Spleen (tissue), 11 donors: ENCODE data around the gene PNLIPRP2. TPM values are rescaled to one million over a fixed set of nuclear protein-coding genes. Genes with fewer than 3 reads are reported as not detected.
A peak's percentile ranks its signal among the peaks of the same experiment; 100 is the strongest.

ENCODE experiments used
- DNase-seq: peaks from one replicate; pipeline ENCODE4 v3.0.0-alpha.2; 2020
- H3K27ac ChIP-seq, 8 donors: fragments of 200-600 bp; sonication (generic) in 7 of 8; 1 replicate in 4 of 8; 2 replicates in 4 of 8; pipeline versions ENCODE4 v1.5.0 to v1.8.0; 2016 to 2021; ENCODE audit warnings: inconsistent platforms in 4 of 8, mild to moderate bottlenecking in 4 of 8, moderate library complexity in 1 of 8
- H3K27me3 ChIP-seq, 7 donors: fragments of 200-600 bp; sonication (generic) in 6 of 7; replicated peaks in 1 of 7; 1 replicate in 4 of 7; 2 replicates in 3 of 7; pipeline versions ENCODE4 v1.5.0 to v1.8.0; 2016 to 2021; ENCODE audit warnings: inconsistent platforms in 3 of 7, mild to moderate bottlenecking in 1 of 7
- H3K36me3 ChIP-seq, 6 donors: fragments of 200-600 bp; sonication (generic) in 5 of 6; 1 replicate in 4 of 6; 2 replicates in 2 of 6; pipeline versions ENCODE4 v1.5.0 to v1.8.0; 2016 to 2021; ENCODE audit warnings: inconsistent platforms in 2 of 6
- H3K4me1 ChIP-seq, 6 donors: fragments of 200-600 bp; sonication (generic) in 5 of 6; 1 replicate in 3 of 6; 2 replicates in 3 of 6; pipeline versions ENCODE4 v1.5.0 to v1.8.0; 2016 to 2021; ENCODE audit warnings: inconsistent platforms in 3 of 6
- H3K4me3 ChIP-seq, 8 donors: fragments of 200-600 bp; sonication (generic) in 7 of 8; 1 replicate in 4 of 8; 2 replicates in 4 of 8; pipeline versions ENCODE4 v1.5.0 to v1.8.0; 2016 to 2021; ENCODE audit warnings: inconsistent platforms in 4 of 8, mild to moderate bottlenecking in 4 of 8, moderate library complexity in 2 of 8
- H3K9me3 ChIP-seq, 8 donors: fragments of 200-600 bp; sonication (generic) in 7 of 8; 1 replicate in 4 of 8; 2 replicates in 4 of 8; pipeline versions ENCODE4 v1.5.0 to v1.8.0; 2016 to 2021; ENCODE audit warnings: inconsistent platforms in 4 of 8
- CTCF ChIP-seq, 11 experiments: fragments of 200-600 bp in 7 of 11; fragments of 450-650 bp in 4 of 11; sonication (generic) in 4 of 11; IDR thresholded peaks in 8 of 11; conservative IDR thresholded peaks in 3 of 11; 1 replicate in 7 of 11; 2 replicates in 4 of 11; pipeline versions ENCODE4 v1.4.0 to v1.8.0; 2016 to 2021; ENCODE audit warnings: antibody characterized with exemption in 11 of 11, inconsistent platforms in 4 of 11, mild to moderate bottlenecking in 1 of 11
- POLR2A ChIP-seq, 3 donors: fragments of 450-650 bp; IDR thresholded peaks; one replicate each; pipeline ENCODE4 v1.5.1; 2017; ENCODE audit warnings: antibody characterized with exemption in 3 of 3, mild to moderate bottlenecking in 1 of 3
- POLR2AphosphoS5 ChIP-seq, 3 donors: sonication (generic); formaldehyde crosslinking; IDR thresholded peaks; one replicate each; pipeline ENCODE4 v1.5.1; 2017; ENCODE audit warnings: antibody characterized with exemption in 3 of 3
- WGBS, 5 donors: extraction: QIAGEN DNeasy Blood & Tissue Kit in 3 of 5; methylation state at CpG; one replicate each; pipeline versions ENCODE4 v1.1.5 to v1.1.7; 2013 to 2018; 5-methylcytosine and 5-hydroxymethylcytosine counted together
- intact Hi-C: fragments of 100-400 bp; cut with DNase I; formaldehyde crosslinking; loops from one replicate; pipeline ENCODE4 v1.15.0; 2023; ENCODE audit warnings: low total_unique reads
- polyA plus RNA-seq, 3 donors: library from polyadenylated mRNA; stranded (reverse); fragments of 200-250 nt; gene quantifications; one replicate each; pipeline ENCODE4 v1.2.1, GENCODE V29; 2013
- total RNA-seq, 7 donors: library from RNA; depleted of rRNA in 3 of 7; stranded (reverse); fragments of >200 nt in 3 of 7; fragmentation: NEBNext Ultra II Directional in 4 of 7; extraction: Animal tissue kit (Norgen Biotek cat#: 25700) in 4 of 7; gene quantifications; one replicate each; pipeline versions ENCODE4 v1.1.0 to v1.2.1, GENCODE V29; 2016 to 2021
- donor health status: healthy with polysubstance abuse.
- donor health status: DM: no; HTN: no; CAD: no; lungs with moderate emphysema.
- donor health status: DM: no; HTN: no; CAD: no.
- donor health status: Bipolar disorder and iron deficiency.
- donor health status: healthy.
- donor health status: DM: no; HTN: no; CAD: no.
- donor health status: DM: yes; HTN: yes; CAD: no.

The PNLIPRP2 gene
- total and polyA plus RNA-seq, 10 donors, result 0.07 to 0.60 (median 0.26) TPM; not detected in 6

- H3K4me3 ChIP-seq, result peak overlapping the region in 3 of 8 donors; percentile 11 to 57 (median 31)
- no peak for DNase-seq
Observed at GRCh38 chr10:116608686-116609594, 11.8 kb upstream of the PNLIPRP2 start.

DNA sequence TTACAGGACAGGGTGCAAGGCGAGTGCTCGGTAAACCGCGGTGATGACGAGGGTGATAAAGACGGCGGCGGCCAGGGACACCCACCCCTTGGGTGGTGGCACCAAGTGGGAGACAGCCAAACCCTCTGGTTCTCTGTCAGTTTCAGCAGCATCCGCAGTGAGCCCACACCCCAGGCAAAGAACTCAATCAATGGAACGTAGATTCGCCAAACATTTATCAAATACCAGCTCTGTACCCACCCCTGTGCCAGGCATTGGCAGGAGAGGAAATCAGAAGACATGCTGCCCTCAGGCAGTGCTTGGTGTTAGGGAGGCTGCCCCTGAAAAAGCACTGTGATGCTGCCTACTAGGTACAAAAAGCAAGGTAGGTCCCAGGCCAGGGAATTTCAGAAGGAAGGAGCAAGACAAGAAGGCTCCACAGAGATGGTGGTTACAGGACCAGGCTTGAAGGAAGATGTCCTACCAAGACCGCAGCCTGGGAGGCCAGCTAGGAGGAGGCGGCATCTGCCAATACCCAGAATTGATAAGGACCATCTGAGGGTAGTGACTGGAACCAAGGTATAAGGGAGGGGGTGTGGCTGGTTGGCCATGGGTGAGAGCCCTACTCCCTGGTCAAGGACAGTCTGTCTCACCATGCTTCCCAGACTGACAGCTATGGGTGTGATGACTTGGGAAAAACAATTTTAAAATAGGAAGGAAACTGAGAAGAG is 10.2 kb upstream of the PNLIPRP2 start:
- H3K9me3 ChIP-seq, result peaks cover 0 to 8% (median 0%) of the 10 kb centered on the region in 8 donors
- WGBS, 5 donors, result 92 to 98% (median 95%) methylated on average over 12 to 13 of the region's 13 CpGs
- intact Hi-C loops, result no loop called here
- no peak for DNase-seq
- peaks cover 0 to 43% (median 9%) of the 10 kb centered on the region in 7 donors for H3K27me3 ChIP-seq
- no peak overlapping the region for H3K27ac ChIP-seq
- no peak overlapping the region for H3K4me3 ChIP-seq
- H3K4me1 ChIP-seq, result no peaks in the 10 kb centered on the region
- no peak for TF ChIP-seq POLR2AphosphoS5 (IDR thresholded peaks at IDR 0.05)
- TF ChIP-seq POLR2A (IDR thresholded peaks at IDR 0.05), result no peak
- TF ChIP-seq CTCF (IDR thresholded peaks at IDR 0.05 in 8 of 11, conservative IDR thresholded peaks at IDR 0.05 in 3 of 11), result no peak
- no peaks in the 10 kb centered on the region for H3K36me3 ChIP-seq

More at GRCh38 chr10:116608686-116609594, 11.8 kb upstream of the PNLIPRP2 start:
- TF ChIP-seq CTCF (IDR thresholded peaks at IDR 0.05 in 8 of 11, conservative IDR thresholded peaks at IDR 0.05 in 3 of 11) (no peak), POLR2AphosphoS5 (IDR thresholded peaks at IDR 0.05) (no peak), POLR2A (IDR thresholded peaks at IDR 0.05) (no peak)
- Histone ChIP-seq H3K9me3 (peaks cover 0 to 4% (median 0%) of the 10 kb centered on the region in 8 donors), H3K27me3 (peaks cover 0 to 43% (median 9%) of the 10 kb centered on the region in 7 donors), H3K27ac (no peak overlapping the region), H3K36me3 (no peaks in the 10 kb centered on the region), H3K4me1 (no peaks in the 10 kb centered on the region)
- WGBS, 5 donors, result 38 to 45% (median 41%) methylated on average over 39 to 41 of the region's 41 CpGs
- intact Hi-C loops, result no loop called here

DNA sequence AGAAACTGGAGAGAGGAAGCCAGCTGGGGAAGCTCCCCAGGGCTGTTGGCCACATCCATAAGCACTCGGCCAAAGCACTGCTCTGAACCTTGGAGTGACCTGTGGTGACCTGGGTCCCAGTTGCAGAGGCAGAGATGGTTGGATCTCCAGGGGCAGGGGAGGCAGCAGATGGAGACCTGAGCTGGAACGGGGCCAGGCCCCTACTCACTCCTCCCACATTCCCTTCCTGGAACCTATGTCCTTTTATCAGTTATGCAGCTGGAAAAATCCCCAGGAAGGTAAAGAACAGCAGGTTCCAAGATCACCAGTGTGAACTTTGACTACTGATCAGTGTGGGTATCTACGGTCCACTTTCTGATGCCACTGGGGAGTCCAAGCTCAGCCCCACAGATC is 9.6 kb upstream of the PNLIPRP2 start:
- H3K36me3 ChIP-seq, result no peaks in the 10 kb centered on the region
- peaks cover 0 to 8% (median 0%) of the 10 kb centered on the region in 8 donors for H3K9me3 ChIP-seq
- DNase-seq, result no peak
- peaks cover 0 to 43% (median 9%) of the 10 kb centered on the region in 7 donors for H3K27me3 ChIP-seq
- intact Hi-C loops, result no loop called here
- no peak overlapping the region for H3K4me3 ChIP-seq
- no peak overlapping the region for H3K27ac ChIP-seq
- no peaks in the 10 kb centered on the region for H3K4me1 ChIP-seq
- TF ChIP-seq POLR2AphosphoS5 (IDR thresholded peaks at IDR 0.05) (no peak), CTCF (IDR thresholded peaks at IDR 0.05 in 8 of 11, conservative IDR thresholded peaks at IDR 0.05 in 3 of 11) (no peak), POLR2A (IDR thresholded peaks at IDR 0.05) (no peak)
- WGBS, 5 donors, result 65 to 82% (median 74%) methylated on average over 3 of the region's 3 CpGs
